CD4-positive, alpha-beta T cell (primary cell): ENCODE data around the gene CENPP. TPM values are rescaled to one million over a fixed set of nuclear protein-coding genes. Genes with fewer than 3 reads are reported as not detected.

Source experiments
- ATAC-seq: fragments of 200-7000 bp; cut with Tn5 transposase; one replicate; pipeline ENCODE4 v1.10.0; 2022; ENCODE audit warnings: mild to moderate bottlenecking; ENCODE audit not compliant: poor library complexity
- CTCF ChIA-PET: fragments of 350-600 bp; sonication (Branson Sonifier 250); formaldehyde crosslinking; loops from one replicate; lab custom pipeline; 2021; ENCODE audit warnings: antibody characterized with exemption, inconsistent platforms; lab: Charles Lee
- POLR2A ChIA-PET: fragments of 350-600 bp; sonication (Branson Sonifier 250); formaldehyde crosslinking; loops from one replicate; lab custom pipeline; 2021; ENCODE audit warnings: antibody characterized with exemption, inconsistent platforms; lab: Charles Lee
- DNase-seq, 14 experiments: peaks; one replicate each; pipeline ENCODE4 v3.0.0-alpha.2; 2013 to 2020; ENCODE audit warnings: mixed read lengths in 2 of 14
- H3K27ac ChIP-seq, 2 donors: one replicate each; pipeline versions ENCODE4 v1.5.1 to v1.7.0; 2013; ENCODE audit warnings: low read length in 2 of 2, low read depth in 1 of 2, mild to moderate bottlenecking in 1 of 2
- H3K27me3 ChIP-seq, 2 experiments: 1 replicate in 1 of 2; 2 replicates in 1 of 2; pipeline versions ENCODE4 v1.6.1 to v1.7.0; 2013; ENCODE audit warnings: low read length in 2 of 2, control low read depth in 1 of 2, mild to moderate bottlenecking in 1 of 2, moderate library complexity in 1 of 2; ENCODE audit not compliant: insufficient read depth in 2 of 2, control insufficient read depth in 1 of 2
- H3K36me3 ChIP-seq: one replicate; pipeline ENCODE4 v1.6.1; 2013; ENCODE audit warnings: low read length, control low read depth; ENCODE audit not compliant: insufficient read depth
- H3K4me1 ChIP-seq: one replicate; pipeline ENCODE4 v1.6.1; 2013; ENCODE audit warnings: low read length, control low read depth; ENCODE audit not compliant: insufficient read depth
- H3K4me3 ChIP-seq: one replicate; pipeline ENCODE4 v1.5.1; 2013; ENCODE audit warnings: mild to moderate bottlenecking, low read length, moderate library complexity
- H3K9me3 ChIP-seq, 2 experiments: 1 replicate in 1 of 2; 2 replicates in 1 of 2; pipeline versions ENCODE4 v1.6.1 to v1.7.0; 2013; ENCODE audit warnings: low read length in 2 of 2, mild to moderate bottlenecking in 2 of 2, control low read depth in 1 of 2, moderate library complexity in 1 of 2; ENCODE audit not compliant: control insufficient read depth in 1 of 2, insufficient read depth in 1 of 2
- H3K27ac Mint-ChIP-seq: one replicate; pipeline ENCODE4 v1.8.0; 2020; ENCODE audit warnings: mixed read lengths
- H3K27me3 Mint-ChIP-seq: one replicate; pipeline ENCODE4 v1.8.0; 2021; ENCODE audit warnings: mixed read lengths
- H3K36me3 Mint-ChIP-seq: one replicate; pipeline ENCODE4 v1.8.0; 2021; ENCODE audit warnings: low read depth, mixed read lengths
- H3K4me1 Mint-ChIP-seq: one replicate; pipeline ENCODE4 v1.8.0; 2021; ENCODE audit warnings: low read depth, mixed read lengths
- H3K4me3 Mint-ChIP-seq: one replicate; pipeline ENCODE4 v1.8.0; 2020; ENCODE audit warnings: mild to moderate bottlenecking, mixed read lengths
- H3K9me3 Mint-ChIP-seq: one replicate; pipeline ENCODE4 v1.8.0; 2020; ENCODE audit warnings: mixed read lengths
- intact Hi-C, 2 experiments: fragments of 100-400 bp; cut with DNase I in 1 of 2; cut with micrococcal nuclease in 1 of 2; formaldehyde crosslinking; loops; one replicate each; pipeline versions ENCODE4 v1.15.1 to v1.9.0; 2023 to 2025; cut with DNase I, micrococcal nuclease
- total RNA-seq, 174 experiments: library from RNA in 2 of 174; stranded (reverse) in 2 of 174; gene quantifications; one replicate each; pipeline ENCODE4 v1.2.3 and lab custom pipeline; 2021 to 2026
- TF ChIP-seq, protein P1 (sequence below): fragments of 200-600 bp; IDR thresholded peaks from one replicate; pipeline ENCODE4 v1.8.0; 2022; ENCODE audit warnings: antibody characterized with exemption, mild to moderate bottlenecking

CENPP gene
- total RNA-seq, 2 experiments from 2014 or later: 4.8 TPM

DNA sequence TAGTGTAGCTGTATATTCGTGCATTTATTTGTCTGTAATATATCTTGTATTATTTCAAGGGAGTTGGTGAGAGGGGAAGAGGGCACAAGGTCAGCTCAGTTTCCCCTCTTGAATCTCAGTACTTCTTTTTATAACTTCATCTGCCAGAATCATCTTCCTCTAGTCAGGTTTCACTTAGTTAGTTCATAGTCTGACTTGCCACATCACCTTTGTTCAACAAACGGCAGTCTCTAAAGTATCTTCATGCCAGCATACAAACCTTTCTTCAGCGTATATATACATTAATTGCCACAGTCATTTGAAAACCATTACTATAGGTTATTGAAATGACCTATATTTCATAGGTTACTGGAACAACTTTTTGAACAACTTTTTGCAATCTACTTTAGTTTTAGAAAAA lies 208.5 kb downstream of the CENPP start:
- Mint-ChIP-seq H3K4me3 (no peak overlapping the region), H3K9me3 (peaks cover 3% of the 10 kb centered on the region)

DNA sequence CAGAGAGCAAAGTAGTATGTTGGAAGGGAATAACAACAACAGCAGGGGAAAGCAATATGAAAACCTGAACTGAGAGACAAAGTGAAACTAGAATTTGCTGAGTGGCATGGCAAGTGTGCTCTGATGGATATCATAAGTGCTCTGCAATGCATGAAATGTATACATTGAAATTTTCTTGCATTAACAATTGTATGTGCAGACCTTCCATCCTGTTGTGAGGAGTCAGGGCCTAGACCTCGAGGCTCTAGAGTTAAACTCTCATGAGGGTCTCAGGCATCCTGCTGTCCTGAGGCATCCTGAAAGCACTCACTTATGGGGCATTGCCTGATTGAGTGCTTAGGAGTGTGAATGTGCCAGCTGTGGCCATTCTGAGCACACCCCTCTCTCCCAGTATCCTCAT lies 208.9 kb downstream of the CENPP start:
- no peak for ATAC-seq
- H3K36me3 Mint-ChIP-seq: no peaks in the 10 kb centered on the region
- H3K9me3 ChIP-seq: no peaks in the 10 kb centered on the region
- peak in 1 of 14 experiments; percentile 1 for DNase-seq
- H3K27ac ChIP-seq: no peak overlapping the region
- no peaks in the 10 kb centered on the region for H3K4me1 Mint-ChIP-seq
- TF ChIP-seq, protein P1, sequence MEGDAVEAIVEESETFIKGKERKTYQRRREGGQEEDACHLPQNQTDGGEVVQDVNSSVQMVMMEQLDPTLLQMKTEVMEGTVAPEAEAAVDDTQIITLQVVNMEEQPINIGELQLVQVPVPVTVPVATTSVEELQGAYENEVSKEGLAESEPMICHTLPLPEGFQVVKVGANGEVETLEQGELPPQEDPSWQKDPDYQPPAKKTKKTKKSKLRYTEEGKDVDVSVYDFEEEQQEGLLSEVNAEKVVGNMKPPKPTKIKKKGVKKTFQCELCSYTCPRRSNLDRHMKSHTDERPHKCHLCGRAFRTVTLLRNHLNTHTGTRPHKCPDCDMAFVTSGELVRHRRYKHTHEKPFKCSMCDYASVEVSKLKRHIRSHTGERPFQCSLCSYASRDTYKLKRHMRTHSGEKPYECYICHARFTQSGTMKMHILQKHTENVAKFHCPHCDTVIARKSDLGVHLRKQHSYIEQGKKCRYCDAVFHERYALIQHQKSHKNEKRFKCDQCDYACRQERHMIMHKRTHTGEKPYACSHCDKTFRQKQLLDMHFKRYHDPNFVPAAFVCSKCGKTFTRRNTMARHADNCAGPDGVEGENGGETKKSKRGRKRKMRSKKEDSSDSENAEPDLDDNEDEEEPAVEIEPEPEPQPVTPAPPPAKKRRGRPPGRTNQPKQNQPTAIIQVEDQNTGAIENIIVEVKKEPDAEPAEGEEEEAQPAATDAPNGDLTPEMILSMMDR: no peak
- intact Hi-C loops: no loop called here
- H3K36me3 ChIP-seq: no peaks in the 10 kb centered on the region
- POLR2A ChIA-PET: no interaction called here
- no peak overlapping the region for H3K27ac Mint-ChIP-seq
- H3K4me3 ChIP-seq: no peak overlapping the region
- CTCF ChIA-PET: no interaction called here
- H3K4me3 Mint-ChIP-seq: no peak overlapping the region
- peaks cover 3% of the 10 kb centered on the region for H3K9me3 Mint-ChIP-seq
- H3K27me3 Mint-ChIP-seq: no peaks in the 10 kb centered on the region
- H3K4me1 ChIP-seq: no peaks in the 10 kb centered on the region
- no peaks in the 10 kb centered on the region for H3K27me3 ChIP-seq

More for the DNA sequence above, 208.5 kb downstream of the CENPP start:
- H3K9me3 ChIP-seq: no peaks in the 10 kb centered on the region
- intact Hi-C loops: no loop called here
- no peaks in the 10 kb centered on the region for H3K27me3 ChIP-seq
- TF ChIP-seq, protein P1: no peak
- no peak for DNase-seq
- no peak for ATAC-seq
- Mint-ChIP-seq H3K27ac (no peak overlapping the region), H3K4me1 (no peaks in the 10 kb centered on the region), H3K27me3 (no peaks in the 10 kb centered on the region), H3K36me3 (no peaks in the 10 kb centered on the region)
- CTCF ChIA-PET: no interaction called here
- H3K4me3 ChIP-seq: no peak overlapping the region
- POLR2A ChIA-PET: interaction anchor here (0.7 kb wide), 1 partner anchor 72 kb away, joined by 3 read pairs; no protein-coding TSS in a partner anchor
- H3K4me1 ChIP-seq: no peaks in the 10 kb centered on the region
- no peaks in the 10 kb centered on the region for H3K36me3 ChIP-seq
- H3K27ac ChIP-seq: no peak overlapping the region

DNA sequence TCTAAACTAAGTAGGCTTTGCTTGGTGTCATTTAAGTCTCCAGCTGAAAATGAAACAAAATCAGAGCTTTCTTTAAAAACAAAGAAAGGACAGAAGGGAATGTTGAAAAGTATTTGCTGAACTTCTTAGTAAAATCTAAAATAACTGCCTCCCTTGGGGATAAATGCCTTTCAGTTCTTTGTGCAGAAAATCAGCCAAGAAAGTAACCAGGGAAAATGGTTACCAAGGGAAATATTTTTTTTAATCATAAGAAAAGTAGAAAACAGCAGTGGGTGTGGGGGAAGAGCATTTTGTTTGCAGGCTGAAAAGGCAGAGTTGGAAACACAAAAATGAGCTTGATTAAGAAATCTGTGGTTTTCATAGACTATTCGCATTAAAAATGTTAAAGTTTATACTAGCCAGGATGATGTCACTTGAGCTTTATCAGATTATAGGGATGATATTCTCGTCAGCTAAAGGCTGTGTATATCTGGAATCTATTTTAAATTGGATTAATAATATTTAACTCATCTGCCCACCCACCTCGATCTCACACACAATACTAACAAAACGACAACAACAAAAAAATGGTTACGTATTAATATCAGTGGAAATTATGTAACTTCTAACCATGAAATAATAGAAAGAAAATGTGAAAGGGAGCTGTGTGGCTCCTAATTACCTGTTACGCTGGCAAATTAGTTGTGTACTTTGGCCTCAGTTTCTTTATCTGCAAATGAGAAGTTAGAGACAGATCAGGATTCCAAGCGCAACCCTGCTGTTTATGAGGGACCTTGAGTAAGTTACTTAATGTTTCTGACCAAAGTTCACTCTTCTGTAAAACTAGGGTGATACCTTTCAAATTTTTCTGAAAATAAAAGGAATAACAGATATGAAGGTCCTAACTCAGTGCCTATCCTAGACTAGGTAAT lies 210.4 kb downstream of the CENPP start, which contains the start of gene ECM2:
TSS of gene ECM2 (minus strand) at position 51 of the 911 bp plus-strand sequence. CDS start 13,124 bp downstream, outside the sequence.
- CTCF ChIA-PET: no interaction called here

More for the DNA sequence above, 210.4 kb downstream of the CENPP start, which contains the start of gene ECM2:
- POLR2A ChIA-PET: no interaction called here
- Mint-ChIP-seq H3K36me3 (no peaks in the 10 kb centered on the region), H3K4me3 (no peak within 1 kb of the TSS), H3K9me3 (peaks cover 3% of the 10 kb centered on the region), H3K27me3 (no peaks in the 10 kb centered on the region), H3K27ac (no peak within 1 kb of the TSS), H3K4me1 (no peaks in the 10 kb centered on the region)
- Histone ChIP-seq H3K27ac (no peak within 1 kb of the TSS), H3K4me3 (no peak within 1 kb of the TSS), H3K9me3 (no peaks in the 10 kb centered on the region), H3K36me3 (no peaks in the 10 kb centered on the region), H3K4me1 (no peaks in the 10 kb centered on the region), H3K27me3 (no peaks in the 10 kb centered on the region)
- TF ChIP-seq, protein P1: no peak
- intact Hi-C loops: no loop called here
- no peak for ATAC-seq
- no peak for DNase-seq
